LoVo (cell line): Measurements from ENCODE around the gene EYA2.
"Not testable (repeated sequence)": the region's sequence is repeated elsewhere in the genome, so short reads cannot be mapped to it uniquely, and the experiment has no call there.

Experiments
- DNase-seq: peaks from one replicate; pipeline ENCODE4 v3.0.0-alpha.2; 2016; ENCODE audit warnings: low spot score

The EYA2 gene

DNA sequence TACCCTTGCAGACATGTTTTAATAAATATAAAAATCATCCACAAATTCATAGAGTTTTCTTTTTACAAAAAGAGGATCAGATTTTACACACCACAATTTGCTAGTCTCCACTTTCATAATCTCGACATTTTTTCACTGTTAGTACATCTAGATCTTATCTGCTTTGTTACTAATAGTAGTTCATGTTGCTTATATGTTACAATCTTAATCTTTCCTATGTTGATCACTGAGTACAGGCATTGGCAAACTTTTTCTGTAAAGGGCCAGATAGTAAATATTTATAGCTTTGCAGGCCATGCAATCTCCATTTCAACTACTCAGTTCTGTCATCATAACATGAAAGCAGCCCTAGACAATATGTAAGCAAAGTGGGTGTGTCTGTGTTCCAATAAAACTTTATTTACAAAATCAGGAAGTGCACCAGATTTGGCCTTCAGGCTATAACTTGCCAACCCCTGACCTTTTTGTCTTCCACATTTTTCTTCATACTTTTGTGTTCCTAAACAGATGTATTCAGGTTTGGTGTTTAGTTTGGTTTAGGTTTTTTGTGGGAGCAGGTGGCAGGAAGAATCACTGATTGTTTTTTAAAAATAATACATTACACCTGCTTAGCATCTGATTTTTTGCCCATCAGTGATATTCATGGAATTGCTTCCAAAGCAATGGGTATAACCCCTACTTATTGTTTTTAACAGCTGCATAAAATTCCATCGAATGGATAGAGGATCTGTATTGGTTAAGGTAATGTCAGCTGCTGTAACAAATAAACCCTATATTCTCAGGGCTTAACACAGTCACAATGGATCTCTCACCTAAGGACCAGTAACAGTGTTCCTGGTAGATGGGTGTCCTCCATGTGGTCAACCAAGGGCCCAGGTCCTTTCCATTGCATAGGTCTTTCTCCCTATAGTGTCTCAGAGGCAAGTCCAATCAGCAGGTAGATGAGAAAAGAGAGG, 61.2 kb downstream of the EYA2 start:
- no peak for DNase-seq

DNA sequence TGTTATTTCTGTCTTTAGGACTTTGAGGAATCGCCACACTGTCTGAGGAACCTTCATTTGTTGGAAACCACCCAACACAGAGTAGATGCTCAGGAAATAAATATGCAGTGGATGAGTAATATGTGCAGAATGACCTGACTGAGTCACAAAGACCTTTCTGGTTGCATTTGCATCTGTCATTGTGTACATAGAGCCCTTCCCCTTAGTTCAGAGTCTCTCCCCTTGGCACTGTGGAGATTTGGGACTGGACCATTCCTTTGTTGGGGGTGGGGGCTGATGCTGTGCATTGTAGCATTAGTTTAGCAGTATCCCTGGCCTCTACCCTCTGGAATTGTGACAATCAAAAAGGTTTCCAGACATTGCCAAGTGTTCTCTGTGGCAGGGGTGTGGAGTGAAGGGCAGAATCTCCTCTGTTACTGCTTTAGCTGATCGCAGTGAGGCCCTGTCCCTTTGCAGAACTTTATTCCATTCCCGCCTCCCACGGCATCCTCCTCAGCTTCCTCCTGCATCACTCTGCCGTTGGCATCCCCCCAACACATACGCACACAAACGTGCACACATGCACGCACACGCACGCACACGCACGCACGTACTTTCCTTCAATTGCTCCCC, 64.5 kb downstream of the EYA2 start:
- DNase-seq = peak; percentile 38

DNA sequence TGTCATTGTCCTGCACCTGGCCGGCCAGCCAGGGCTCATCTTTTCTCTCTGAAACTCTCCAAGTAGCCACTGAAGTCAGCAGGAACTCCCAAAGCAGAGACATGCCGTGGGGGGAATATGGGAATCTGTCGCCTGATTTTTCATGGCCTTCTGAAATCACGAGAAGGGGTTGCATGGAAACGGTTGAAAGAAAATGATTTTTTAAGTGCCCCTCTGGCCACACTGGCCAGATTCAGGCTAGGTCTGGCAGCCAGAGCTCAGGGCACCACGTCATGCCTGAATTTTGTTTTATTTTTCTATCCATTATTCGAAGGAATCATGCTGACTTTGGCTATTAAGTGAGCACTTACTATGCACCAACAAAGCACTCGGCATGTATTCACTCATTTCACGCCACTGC, 65.2 kb downstream of the EYA2 start:
- DNase-seq = no peak

DNA sequence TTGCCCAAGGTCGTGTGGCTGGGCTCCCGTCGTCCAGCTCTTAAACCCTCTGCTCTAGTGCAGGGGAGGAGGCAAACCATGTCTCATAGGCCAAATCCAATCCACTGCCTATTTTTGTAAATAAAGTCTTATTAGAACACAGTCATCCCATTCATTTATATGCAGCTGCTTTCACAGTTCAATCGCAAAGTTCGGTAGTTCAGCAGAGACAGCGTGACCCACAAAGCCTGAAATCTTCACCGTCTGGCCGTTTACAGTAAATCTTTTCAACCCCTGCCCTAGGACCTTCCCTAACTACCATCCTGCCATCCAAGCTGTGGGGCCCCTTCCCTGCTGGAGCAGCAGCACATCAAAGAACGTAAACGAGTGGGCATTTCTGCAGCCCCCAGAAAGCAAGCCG, 65.9 kb downstream of the EYA2 start:
- no peak for DNase-seq

DNA sequence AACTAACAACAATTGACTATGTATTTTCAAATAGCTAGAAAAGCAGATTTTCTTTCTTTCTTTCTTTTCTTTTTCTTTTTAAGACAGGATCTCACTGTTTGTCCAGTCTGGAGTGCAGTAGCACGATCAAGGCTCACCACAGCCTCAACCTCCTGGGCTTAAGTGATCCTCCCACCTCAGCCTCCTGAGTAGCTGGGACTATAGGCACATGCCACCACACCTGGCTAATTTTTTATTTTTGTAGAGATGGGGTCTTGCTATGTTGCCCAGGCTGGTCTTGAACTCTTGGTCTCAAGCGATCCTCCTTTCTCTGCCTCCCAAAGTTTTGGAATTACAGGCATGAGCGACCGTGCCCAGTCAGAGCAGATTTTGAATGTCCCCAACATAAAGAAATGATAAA, 67.3 kb downstream of the EYA2 start:
- DNase-seq = not testable (repeated sequence)

DNA sequence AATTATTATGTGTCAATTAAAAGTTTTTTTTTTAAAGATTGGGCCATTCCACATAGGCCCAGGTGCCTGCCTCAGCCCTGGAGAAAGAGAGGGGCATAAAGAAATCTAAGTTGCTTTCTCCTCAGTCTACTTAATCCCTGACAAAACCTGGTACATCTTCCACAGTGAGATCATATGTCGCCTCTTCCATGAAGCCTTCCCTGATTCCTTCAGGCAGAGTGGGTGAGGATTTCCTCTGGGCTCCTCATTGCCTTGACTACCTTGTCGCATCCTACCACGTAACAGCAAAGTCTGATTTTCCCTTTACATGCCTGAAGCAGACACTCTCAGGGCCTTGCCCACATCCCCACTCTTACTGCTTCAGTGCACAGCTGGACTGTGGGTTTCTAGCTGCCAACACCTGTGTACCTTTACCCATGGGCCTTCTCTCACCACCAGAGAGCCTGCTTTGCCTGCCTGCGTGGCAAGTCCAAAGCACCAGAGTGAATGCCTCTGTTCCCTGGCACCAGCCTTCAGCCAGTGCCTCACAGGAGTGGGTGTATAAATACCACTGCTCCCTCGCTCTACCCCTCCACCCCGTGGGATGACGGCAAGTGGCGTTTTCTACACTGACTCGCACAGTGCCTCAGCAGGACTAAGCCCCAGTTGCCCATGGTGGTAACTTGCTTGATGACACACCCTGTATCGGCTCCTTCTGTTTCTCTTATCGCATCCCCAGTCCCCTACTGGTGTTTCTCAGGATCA, 68.0 kb downstream of the EYA2 start:
- no peak for DNase-seq

DNA sequence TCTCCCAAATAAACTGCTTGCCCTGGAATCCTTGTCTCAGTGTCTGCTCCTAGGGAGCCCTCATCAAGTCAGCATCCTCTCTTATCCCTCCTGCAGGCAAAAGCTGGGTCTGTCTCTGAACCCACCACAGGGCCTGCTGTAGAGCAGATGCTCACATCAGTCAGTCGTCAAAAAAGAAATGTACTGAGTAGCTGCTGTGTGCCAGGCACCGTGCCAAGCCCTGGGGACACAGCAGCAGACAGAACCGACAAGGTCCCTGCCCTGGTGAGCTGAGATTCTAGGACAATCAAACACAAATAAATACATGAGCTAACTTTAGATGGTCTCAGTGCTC, 68.5 kb downstream of the EYA2 start:
- DNase-seq = no peak

DNA sequence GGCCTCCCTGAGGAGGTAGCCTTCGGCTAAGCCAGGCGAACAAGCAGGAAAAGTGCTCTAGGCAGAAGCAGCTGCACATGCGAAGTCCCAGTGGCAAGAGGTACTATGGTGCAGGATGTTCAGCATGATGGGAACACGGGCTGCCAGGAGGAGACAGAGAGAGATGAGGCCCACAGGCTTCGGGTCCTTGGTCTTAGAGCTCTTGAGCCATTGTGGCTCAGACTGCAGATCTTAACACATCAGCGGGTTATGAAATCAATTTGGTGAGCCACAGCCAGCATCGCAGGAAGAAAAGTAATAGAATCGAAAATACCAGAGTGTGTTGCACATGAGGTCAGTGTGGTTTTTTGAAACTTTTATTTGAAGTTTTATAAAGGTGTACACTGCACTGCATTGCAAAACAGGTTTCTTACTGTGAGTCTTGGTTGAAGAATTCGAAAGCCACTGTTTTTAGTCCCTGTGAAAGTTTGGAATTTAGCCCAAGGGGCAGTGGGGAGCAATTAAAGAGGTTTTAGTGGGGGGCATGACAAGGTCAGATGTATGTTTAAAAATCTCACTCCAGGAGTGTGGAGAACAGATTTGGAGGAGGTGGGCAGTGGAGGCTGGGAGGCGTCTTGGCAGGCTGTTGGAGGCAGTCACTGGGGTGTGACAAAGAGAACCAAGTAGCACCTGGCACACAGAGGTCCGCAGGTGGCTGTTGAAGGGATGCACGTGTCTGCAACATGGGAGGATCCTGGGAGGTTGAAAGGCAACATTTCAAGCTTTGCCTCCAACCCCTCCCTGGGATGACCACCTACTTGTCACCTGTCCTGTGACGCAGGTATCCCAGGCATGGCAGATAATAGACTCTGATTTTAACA, 69.3 kb downstream of the EYA2 start:
- no peak for DNase-seq

DNA sequence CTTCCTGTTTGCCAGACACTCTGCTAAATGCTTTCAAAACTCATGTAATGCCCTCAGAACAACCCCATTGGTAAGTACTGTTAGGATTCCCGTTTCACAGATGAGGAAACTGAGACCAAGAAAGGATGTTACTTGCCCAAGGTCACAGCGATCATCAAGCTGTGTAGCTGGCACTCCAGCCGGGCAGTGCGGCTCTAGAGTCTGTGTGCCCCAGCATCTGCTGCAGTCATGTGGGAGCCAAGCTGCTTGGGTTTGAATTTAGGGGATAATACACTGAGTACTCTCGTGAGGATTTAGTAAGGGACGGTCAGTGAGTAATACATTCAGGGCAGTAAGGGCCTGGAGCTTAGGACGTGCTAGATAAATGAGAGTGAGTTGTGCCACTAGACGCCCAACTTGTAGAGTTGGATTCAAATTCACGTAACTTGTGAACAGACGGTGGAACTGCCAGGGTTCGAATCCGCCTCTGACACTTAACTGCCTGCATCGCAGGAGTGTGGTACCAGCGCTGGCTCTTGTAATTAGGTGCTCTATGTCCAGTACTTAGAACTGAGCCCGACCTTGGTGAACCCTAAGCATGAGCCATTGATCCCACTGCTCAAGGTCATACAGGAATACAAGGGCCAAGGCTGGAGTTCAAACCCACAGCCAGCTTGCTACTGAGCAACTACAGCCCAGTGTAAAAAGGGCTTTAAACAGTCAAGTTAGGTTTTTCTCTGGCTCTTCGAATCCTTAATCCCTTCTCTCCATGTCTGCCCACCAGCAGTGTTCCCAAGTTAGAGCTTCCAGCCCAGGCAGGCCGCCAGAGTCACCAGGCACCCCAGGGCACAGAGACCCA, 70.2 kb downstream of the EYA2 start:
- no peak for DNase-seq

DNA sequence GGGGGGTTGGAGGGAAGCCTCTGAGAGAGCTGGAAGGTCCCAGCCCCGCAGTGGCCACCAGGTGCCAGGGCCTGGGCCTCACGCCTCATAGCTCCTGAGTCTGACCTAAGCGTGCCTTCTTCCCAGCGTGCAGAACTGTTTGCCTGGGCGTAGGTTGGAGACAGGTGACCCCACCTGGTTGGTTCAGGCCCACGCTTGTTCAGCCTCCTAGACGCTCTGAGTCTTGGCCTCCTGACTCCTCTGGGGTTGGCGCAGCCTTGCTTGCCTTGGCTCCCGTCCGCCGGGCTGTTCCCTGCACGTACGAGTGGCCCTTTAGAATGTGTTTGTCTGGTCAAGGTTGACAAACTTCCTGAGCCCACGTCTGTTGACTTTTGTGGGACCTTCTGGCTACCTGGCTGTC, 70.8 kb downstream of the EYA2 start:
- no peak for DNase-seq

DNA sequence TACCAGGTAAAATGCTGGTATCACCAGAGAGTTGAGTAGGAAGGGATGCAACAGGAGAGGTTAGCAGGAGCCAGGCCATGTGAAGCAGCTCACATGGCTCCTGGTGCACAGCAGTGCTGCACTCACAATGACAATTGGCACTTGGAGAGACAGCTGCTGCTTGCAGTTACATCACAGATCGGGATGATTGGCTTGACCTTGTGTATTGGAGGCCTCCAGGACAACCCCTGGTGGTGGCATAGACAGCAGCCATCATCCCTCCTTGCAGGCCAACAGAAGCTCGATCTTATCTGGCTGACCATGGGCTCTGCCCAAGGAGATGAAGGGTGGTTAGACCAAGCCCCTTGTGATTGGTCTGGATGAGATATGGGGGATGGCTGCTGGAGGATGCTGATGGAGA, 73.0 kb downstream of the EYA2 start:
- DNase-seq = no peak

DNA sequence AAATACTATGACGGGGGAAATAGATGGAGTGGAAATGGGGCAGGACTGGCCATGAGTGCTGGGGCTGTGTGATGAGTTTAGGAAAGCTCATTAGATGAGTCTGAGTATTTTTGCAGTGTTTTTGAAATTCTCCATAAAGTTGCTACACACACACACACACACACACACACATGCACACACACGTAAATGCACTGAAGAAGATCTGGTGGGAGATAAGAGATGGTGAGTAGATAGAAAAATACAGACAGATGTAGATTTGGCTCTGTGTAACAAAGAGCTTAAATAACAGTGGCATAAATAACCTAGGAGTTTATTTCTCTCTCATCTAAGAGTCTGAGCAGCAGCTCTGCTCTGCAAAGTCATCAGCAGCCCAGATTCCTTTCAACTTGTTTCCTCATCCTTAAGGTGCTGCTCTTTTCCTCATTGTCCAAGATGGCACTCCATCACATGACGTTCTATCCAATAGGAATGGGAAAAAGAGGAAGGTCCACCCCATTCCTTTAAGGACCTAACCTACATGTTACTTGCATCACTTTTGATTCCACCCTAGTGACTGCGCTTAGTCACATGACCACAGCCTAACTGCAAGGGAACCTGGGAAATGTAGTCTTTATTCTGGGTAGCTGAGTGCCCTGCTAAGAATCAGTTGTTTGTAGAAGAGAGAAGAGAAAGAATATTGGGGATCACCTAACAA, 76.4 kb downstream of the EYA2 start:
- peak; percentile 13 for DNase-seq

DNA sequence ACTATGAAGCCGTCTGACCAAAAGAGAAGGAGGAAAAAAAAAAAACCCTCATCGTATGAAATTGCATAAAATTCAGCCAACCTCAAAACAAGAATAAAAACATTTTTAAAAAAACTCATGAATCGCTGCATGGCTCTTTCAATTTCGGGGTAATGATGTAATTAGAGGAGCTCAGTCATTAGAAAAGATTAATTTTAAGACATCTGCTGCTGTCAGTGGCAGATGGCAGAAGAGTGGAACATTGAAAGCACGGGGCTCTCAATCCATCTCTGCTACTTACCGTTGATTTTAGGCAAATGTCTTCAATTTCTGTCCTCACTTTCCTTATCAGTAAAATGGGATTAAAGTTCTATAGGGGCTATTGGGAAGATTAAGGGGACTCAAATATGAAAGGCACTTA, 79.1 kb downstream of the EYA2 start:
- no peak for DNase-seq

DNA sequence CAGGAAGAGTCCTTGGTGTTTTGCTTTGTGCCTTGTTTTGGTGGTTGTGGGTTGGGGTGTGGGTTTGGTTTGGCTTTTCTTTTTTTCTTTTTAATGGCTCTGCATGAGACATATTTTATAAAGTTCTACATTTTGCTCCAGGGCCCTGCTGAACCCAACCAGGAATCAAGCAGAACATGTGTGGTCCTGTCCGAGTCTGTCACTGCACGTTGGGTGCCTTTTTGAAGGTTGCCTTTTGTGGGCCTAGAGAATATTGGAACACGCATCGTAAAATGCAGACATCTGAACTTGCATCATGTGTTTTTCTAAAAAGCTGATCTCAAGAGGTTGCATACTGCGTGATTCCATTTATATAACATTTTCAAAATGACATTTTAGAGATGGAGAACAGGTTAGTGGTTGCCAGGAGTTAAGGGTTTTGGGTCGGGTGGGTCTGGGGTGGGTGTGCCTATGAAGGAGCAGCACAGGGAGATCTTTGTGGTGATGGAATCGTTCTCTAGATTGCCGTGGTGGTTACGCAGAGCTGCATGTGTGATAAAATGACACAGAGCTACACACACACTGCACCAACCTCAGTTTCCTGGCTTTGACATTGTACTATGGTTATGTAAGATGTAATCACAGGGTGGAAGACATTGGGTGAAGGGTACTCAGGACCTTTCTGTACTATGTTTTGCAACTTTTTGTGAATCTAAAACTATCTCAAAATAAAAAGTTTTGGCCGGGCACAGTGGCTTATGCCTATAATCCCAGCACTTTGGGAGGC, 80.2 kb downstream of the EYA2 start:
- DNase-seq = no peak

DNA sequence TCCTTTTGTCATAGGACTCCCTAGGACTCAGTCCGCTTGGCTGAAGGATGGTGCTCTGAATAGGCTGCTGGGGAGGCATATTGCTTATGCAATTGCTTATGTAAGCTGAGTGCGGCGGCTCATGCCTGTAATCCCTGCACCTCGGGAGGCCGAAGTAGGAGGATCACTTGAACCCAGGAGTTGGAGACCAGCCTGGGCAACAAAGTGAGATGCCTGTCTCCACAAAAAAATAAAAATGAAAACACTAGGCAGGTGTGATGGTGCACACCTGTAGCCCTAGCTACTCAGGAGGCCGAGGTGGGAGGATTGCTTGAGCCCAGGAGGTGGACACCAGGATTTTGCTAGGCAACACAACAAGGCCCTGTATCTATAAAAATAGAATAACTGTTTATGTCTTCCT, 81.3 kb downstream of the EYA2 start:
- DNase-seq = no peak

DNA sequence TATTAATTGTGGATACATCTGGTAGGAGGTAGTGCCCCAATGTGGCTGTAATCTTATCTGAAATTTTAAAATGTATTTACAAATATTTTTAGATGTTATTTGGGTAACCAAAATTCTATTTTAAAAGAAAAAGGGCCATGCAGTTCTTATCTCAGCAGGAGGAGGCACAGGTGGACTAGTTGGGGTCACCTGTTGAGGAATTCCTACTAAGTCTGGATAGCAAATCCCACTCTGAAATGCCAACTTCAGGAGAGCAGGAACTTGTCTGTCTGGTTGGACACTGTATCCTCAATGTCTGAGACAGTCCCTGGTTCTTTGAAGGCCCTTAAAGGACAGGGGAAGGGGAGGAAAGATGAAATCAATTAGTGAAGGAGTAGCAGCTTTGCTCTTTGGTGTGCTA, 82.6 kb downstream of the EYA2 start:
- no peak for DNase-seq

DNA sequence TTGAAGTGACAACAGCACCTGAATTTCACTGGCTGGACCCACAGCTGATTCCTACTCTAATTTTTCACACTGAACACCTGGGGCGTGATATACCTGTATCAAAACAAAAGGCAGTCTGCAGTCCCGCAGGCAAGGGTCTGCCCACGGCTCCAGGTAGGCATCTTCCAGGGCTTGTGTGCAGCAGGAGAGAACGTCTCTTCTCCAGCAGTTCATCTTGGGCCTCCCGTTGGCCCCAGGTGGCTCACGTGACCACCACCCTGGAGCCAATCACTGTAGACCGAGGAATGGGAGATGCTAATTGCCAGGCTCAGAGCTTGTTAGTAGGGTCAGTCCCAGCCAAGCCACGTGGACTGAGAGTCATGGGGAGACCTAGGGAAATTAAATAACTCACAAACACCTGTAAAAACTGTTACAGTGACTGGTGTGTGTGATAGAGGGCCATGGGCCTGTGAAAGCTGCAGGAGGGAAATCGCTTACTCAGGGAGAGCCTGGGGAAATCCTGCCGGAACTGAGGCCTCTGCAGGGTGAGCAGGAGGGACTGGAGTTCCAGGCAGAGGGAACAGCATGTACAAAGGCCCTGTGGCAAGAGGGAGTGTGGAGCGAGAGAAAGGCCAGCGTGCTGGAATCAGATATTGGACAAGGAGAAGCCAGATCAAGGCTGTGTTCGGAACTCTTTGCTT, 83.4 kb downstream of the EYA2 start:
- no peak for DNase-seq

DNA sequence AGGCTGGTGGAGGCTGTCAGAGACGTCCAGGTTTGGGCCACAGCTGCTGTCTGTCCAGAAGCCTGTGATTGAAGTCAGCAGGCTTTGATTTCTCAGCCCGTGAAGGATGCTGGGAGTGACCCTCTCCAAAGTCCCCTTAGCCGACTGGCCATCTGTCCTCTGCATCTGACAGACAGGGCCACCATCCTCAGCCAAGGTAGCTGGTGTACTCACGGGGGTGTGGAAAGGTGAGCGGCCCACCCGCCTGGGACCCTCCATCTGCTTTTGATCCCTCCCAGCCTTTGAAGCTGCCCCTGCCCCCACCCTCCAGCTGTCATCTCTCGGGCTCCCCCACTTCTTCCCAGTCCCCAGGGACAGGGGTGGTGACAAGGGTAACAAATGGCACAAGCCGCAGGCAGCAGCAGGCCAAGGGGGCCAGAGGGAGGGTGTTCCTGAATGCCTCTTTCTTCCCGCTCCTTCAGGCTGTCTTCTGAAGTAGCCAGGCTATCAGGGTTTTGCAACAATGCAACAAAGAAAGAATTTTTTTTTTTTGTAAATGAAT, 84.4 kb downstream of the EYA2 start:
- no peak for DNase-seq
